ENCODE data around the gene E2F4. TPM values are rescaled to one million over a fixed set of nuclear protein-coding genes. Genes with fewer than 3 reads are reported as not detected.

E2F4 gene
- total RNA-seq (70.4 and 76.6 TPM in 2 replicates), polyA plus RNA-seq (72.4 and 76.4 TPM in 2 replicates)

- peaks cover 22% of the 10 kb centered on the region for H3K79me2 ChIP-seq
- peak; percentile 95 for DNase-seq (ENCODE audit: low spot score)
- no peaks in the 10 kb centered on the region for H3K9me2 ChIP-seq (replicated peaks; ENCODE audit: insufficient read depth)
- WGBS (ENCODE audit: low lambda C conversion rate, missing lambda C conversion rate) = under 1% methylated on average over 54 of the region's 54 CpGs
- H2AFZ ChIP-seq = peak within 1 kb of the TSS; percentile 30
- no peaks in the 10 kb centered on the region for H3K9me3 ChIP-seq (ENCODE audit: low read depth)
- H3K4me1 ChIP-seq (ENCODE audit: insufficient read depth) = peaks cover 10% of the 10 kb centered on the region
- H3K4me2 ChIP-seq = peak within 1 kb of the TSS; percentile 99
- no peak for TF ChIP-seq EZH2phosphoT487 (IDR thresholded peaks at IDR 0.05; ENCODE audit: low read depth, severe bottlenecking, unreplicated experiment)
- no peak for TF ChIP-seq CTCF (IDR thresholded peaks at IDR 0.05; ENCODE audit: poor library complexity)
- no peak for TF ChIP-seq EZH2 (IDR thresholded peaks at IDR 0.05; ENCODE audit: borderline replicate concordance)
- no peaks in the 10 kb centered on the region for H4K20me1 ChIP-seq (ENCODE audit: insufficient read depth, poor library complexity, severe bottlenecking)
- H3K27me3 ChIP-seq = no peaks in the 10 kb centered on the region
- peak within 1 kb of the TSS; percentile 44 for H3K27ac ChIP-seq
- no peaks in the 10 kb centered on the region for H3K36me3 ChIP-seq (replicated peaks; ENCODE audit: insufficient read depth, low read depth)
- H3K4me3 ChIP-seq = peak within 1 kb of the TSS; percentile 65
Measured at GRCh38 chr16:67191995-67192681, at the start of gene E2F4. Gene E2F4 (plus strand): TSS chr16:67192155. CDS start chr16:67192228, 73 bp downstream.

- no peaks in the 10 kb centered on the region for H3K4me1 ChIP-seq (ENCODE audit: insufficient read depth)
- no peaks in the 10 kb centered on the region for H3K79me2 ChIP-seq
- H3K36me3 ChIP-seq (replicated peaks; ENCODE audit: insufficient read depth, low read depth) = no peaks in the 10 kb centered on the region
- no peak overlapping the region for H3K4me2 ChIP-seq
- no peak overlapping the region for H2AFZ ChIP-seq
- H3K9me3 ChIP-seq (ENCODE audit: low read depth) = no peaks in the 10 kb centered on the region
- TF ChIP-seq EZH2phosphoT487 (IDR thresholded peaks at IDR 0.05; ENCODE audit: low read depth, severe bottlenecking, unreplicated experiment) (no peak), EZH2 (IDR thresholded peaks at IDR 0.05; ENCODE audit: borderline replicate concordance) (no peak), CTCF (IDR thresholded peaks at IDR 0.05; ENCODE audit: poor library complexity) (no peak)
- 95% methylated on average over 9 of the region's 9 CpGs for WGBS (ENCODE audit: low lambda C conversion rate, missing lambda C conversion rate)
- no peak for DNase-seq (ENCODE audit: low spot score)
- H3K27ac ChIP-seq = no peak overlapping the region
- H3K4me3 ChIP-seq = no peak overlapping the region
- no peaks in the 10 kb centered on the region for H4K20me1 ChIP-seq (ENCODE audit: insufficient read depth, poor library complexity, severe bottlenecking)
- H3K9me2 ChIP-seq (replicated peaks; ENCODE audit: insufficient read depth) = no peaks in the 10 kb centered on the region
- no peaks in the 10 kb centered on the region for H3K27me3 ChIP-seq
Measured at GRCh38 chr16:67142342-67142741, 49.6 kb upstream of the E2F4 start.

GRCh38 chr16:67144943-67145342 lies 47.0 kb upstream of the E2F4 start:
- Histone ChIP-seq H3K27ac (no peak overlapping the region), H3K4me1 (ENCODE audit: insufficient read depth) (peaks cover under 1% of the 10 kb centered on the region), H3K4me3 (no peak overlapping the region), H3K4me2 (no peak overlapping the region), H3K36me3 (replicated peaks; ENCODE audit: insufficient read depth, low read depth) (no peaks in the 10 kb centered on the region), H4K20me1 (ENCODE audit: insufficient read depth, poor library complexity, severe bottlenecking) (no peaks in the 10 kb centered on the region), H3K27me3 (no peaks in the 10 kb centered on the region), H3K79me2 (peaks cover 2% of the 10 kb centered on the region), H3K9me3 (ENCODE audit: low read depth) (no peaks in the 10 kb centered on the region), H2AFZ (no peak overlapping the region), H3K9me2 (replicated peaks; ENCODE audit: insufficient read depth) (no peaks in the 10 kb centered on the region)
- no peak for DNase-seq (ENCODE audit: low spot score)
- no peak for TF ChIP-seq EZH2phosphoT487 (IDR thresholded peaks at IDR 0.05; ENCODE audit: low read depth, severe bottlenecking, unreplicated experiment)
- TF ChIP-seq CTCF (IDR thresholded peaks at IDR 0.05; ENCODE audit: poor library complexity) = no peak
- TF ChIP-seq EZH2 (IDR thresholded peaks at IDR 0.05; ENCODE audit: borderline replicate concordance) = no peak
- 88% methylated on average over 2 of the region's 2 CpGs for WGBS (ENCODE audit: low lambda C conversion rate, missing lambda C conversion rate)
